HepG2 (cell line): ENCODE measurements around the gene CARS2. TPM values are rescaled to one million over a fixed set of nuclear protein-coding genes. Genes with fewer than 3 reads are reported as not detected.

ENCODE experiments used
- ATAC-seq: fragments of 200-7000 bp; cut with Tn5 transposase; 3 replicates; pipeline ENCODE4 v1.9.1; 2020; ENCODE audit warnings: mild to moderate bottlenecking, moderate library complexity
- BruUV-seq: library from RNA; stranded (reverse); fragments of 400-500 nt; replicated peaks from 2 replicates; lab custom pipeline; 2021; lab: Mats Ljungman, UMichigan
- CTCF ChIA-PET: fragments of 300-600 bp; formaldehyde crosslinking; extraction: SDS; loops from one replicate; lab custom pipeline; 2021; ENCODE audit warnings: low total read pairs, inconsistent platforms, low intra/inter-chr PET ratio; lab: Yijun Ruan, JAX
- POLR2A ChIA-PET: fragments of 350-600 bp; sonication (Branson Sonifier 250); formaldehyde crosslinking; loops from one replicate; lab custom pipeline; 2020; ENCODE audit warnings: antibody characterized with exemption, inconsistent platforms; lab: Yijun Ruan, JAX
- DNase-seq: peaks from one replicate; pipeline ENCODE4 v3.0.0-alpha.2; 2015; ENCODE audit warnings: low spot score
- FAIRE-seq: peaks from 3 replicates; lab custom pipeline; 2011; peaks lifted over from hg19 to GRCh38; lab: Jason Lieb, UNC
- H2AFZ ChIP-seq: one replicate; pipeline ENCODE4 v1.6.1; 2011; ENCODE audit warnings: low read length, inconsistent platforms
- H3K27ac ChIP-seq: fragments of 300-600 bp; 3 replicates; pipeline ENCODE4 v1.8.0; 2011; ENCODE audit warnings: mixed run types, mild to moderate bottlenecking, mixed read lengths, low read length, inconsistent platforms; ENCODE audit not compliant: insufficient read depth; ENCODE audit errors: extremely low read length
- H3K27me3 ChIP-seq, 2 experiments: fragments of 200-600 bp in 1 of 2; 2 replicates in 1 of 2; 3 replicates in 1 of 2; pipeline versions ENCODE4 v1.6.0 to v1.8.0; 2011; ENCODE audit warnings: low read length in 2 of 2, mild to moderate bottlenecking in 2 of 2, moderate library complexity in 2 of 2, inconsistent platforms in 1 of 2; ENCODE audit not compliant: insufficient read depth in 2 of 2, control insufficient read depth in 1 of 2
- H3K36me3 ChIP-seq, 2 experiments: fragments of 200-600 bp in 1 of 2; replicated peaks in 1 of 2; 2 replicates in 1 of 2; 3 replicates in 1 of 2; pipeline versions ENCODE4 v1.5.1 to v1.8.0; 2011; ENCODE audit warnings: low read length in 2 of 2, inconsistent platforms in 1 of 2; ENCODE audit not compliant: insufficient read depth in 2 of 2, control insufficient read depth in 1 of 2
- H3K4me1 ChIP-seq: 2 replicates; pipeline ENCODE4 v1.5.1; 2012; ENCODE audit warnings: low read length, inconsistent platforms; ENCODE audit not compliant: insufficient read depth
- H3K4me2 ChIP-seq: 2 replicates; pipeline ENCODE4 v1.6.0; 2011; ENCODE audit warnings: low read depth, low read length, inconsistent platforms
- H3K4me3 ChIP-seq, 3 experiments: fragments of 200-600 bp in 1 of 3; sonication (generic), shearing (Covaris generic) in 1 of 3; replicated peaks in 1 of 3; 2 replicates each; pipeline ENCODE4 v1.5.1; 2011 to 2016; ENCODE audit warnings: low read length in 3 of 3, inconsistent platforms in 2 of 3, low read depth in 2 of 3, mild to moderate bottlenecking in 2 of 3, control low read depth in 1 of 3, mixed read lengths in 1 of 3; ENCODE audit not compliant: insufficient read depth in 1 of 3
- H3K79me2 ChIP-seq: one replicate; pipeline ENCODE4 v1.6.1; 2011; ENCODE audit warnings: low read length, inconsistent platforms; ENCODE audit not compliant: insufficient read depth
- H3K9ac ChIP-seq: 2 replicates; pipeline ENCODE4 v1.6.0; 2011; ENCODE audit warnings: mild to moderate bottlenecking, low read depth, low read length, inconsistent platforms; ENCODE audit not compliant: insufficient read depth
- H3K9me3 ChIP-seq: 2 replicates; pipeline ENCODE4 v1.5.1; 2012; ENCODE audit warnings: mild to moderate bottlenecking, low read length
- H4K20me1 ChIP-seq: 2 replicates; pipeline ENCODE4 v1.6.0; 2011; ENCODE audit warnings: inconsistent platforms, mild to moderate bottlenecking, low read length, moderate library complexity; ENCODE audit not compliant: insufficient read depth
- DBP ChIP-seq: sonication (generic); formaldehyde crosslinking; IDR thresholded peaks from 2 replicates; pipeline ENCODE4 v1.4.0; 2020; ENCODE audit warnings: missing genetic modification reagents; ENCODE audit errors: not compliant biosample characterization
- DMTF1 ChIP-seq: sonication (generic); formaldehyde crosslinking; IDR thresholded peaks from 2 replicates; pipeline ENCODE4 v1.4.0; 2020; ENCODE audit warnings: mild to moderate bottlenecking, missing genetic modification reagents
- KAT8 ChIP-seq: IDR thresholded peaks from 2 replicates; pipeline ENCODE4 v1.6.1; 2016; ENCODE audit warnings: missing genetic modification reagents, missing compliant biosample characterization
- KDM5B ChIP-seq: sonication (generic); formaldehyde crosslinking; IDR thresholded peaks from 2 replicates; pipeline ENCODE4 v1.4.0; 2020; ENCODE audit warnings: missing genetic modification reagents, mild to moderate bottlenecking, borderline replicate concordance
- NBN ChIP-seq: fragments of 450-650 bp; conservative IDR thresholded peaks from 2 replicates; pipeline ENCODE4 v1.6.1; 2017
- PHF8 ChIP-seq: sonication (generic); formaldehyde crosslinking; IDR thresholded peaks from 2 replicates; pipeline ENCODE4 v1.5.0; 2020; ENCODE audit warnings: missing genetic modification reagents
- RBFOX2 ChIP-seq: fragments of 200-400 bp; formaldehyde crosslinking; IDR thresholded peaks from 2 replicates; pipeline ENCODE4 v1.6.1; 2017; ENCODE audit warnings: low read depth, mild to moderate bottlenecking, low read length
- SRSF9 ChIP-seq: fragments of 200-400 bp; formaldehyde crosslinking; IDR thresholded peaks from 2 replicates; pipeline ENCODE4 v1.6.1; 2018; ENCODE audit warnings: borderline replicate concordance, mild to moderate bottlenecking, low read depth, low read length; ENCODE audit not compliant: insufficient read depth, poor library complexity, severe bottlenecking
- ZNF296 ChIP-seq: sonication (generic); formaldehyde crosslinking; conservative IDR thresholded peaks from 2 replicates; pipeline ENCODE4 v1.5.0; 2020; ENCODE audit warnings: mild to moderate bottlenecking, missing genetic modification reagents
- ZNF780A ChIP-seq: sonication (generic); formaldehyde crosslinking; IDR thresholded peaks from 2 replicates; pipeline ENCODE4 v1.8.0; 2022; ENCODE audit warnings: mild to moderate bottlenecking, missing genetic modification reagents, moderate library complexity
- WGBS: methylation state at CpG from one replicate; pipeline ENCODE4 v1.1.6; 2017; ENCODE audit warnings: low lambda C conversion rate; 5-methylcytosine and 5-hydroxymethylcytosine counted together
- in situ Hi-C: cut with HindIII; loops from 2 replicates; pipeline ENCODE4 v1.10.0; 2017; ENCODE audit warnings: low pct_unique_long_range_greater_than_20kb; ENCODE audit not compliant: extremely low pct_ligation_motif_present
- intact Hi-C: fragments of 100-400 bp; cut with micrococcal nuclease; formaldehyde crosslinking; loops from one replicate; pipeline ENCODE4 v1.10.0; 2022; ENCODE audit not compliant: unreplicated experiment
- polyA plus RNA-seq, 8 experiments: library from polyadenylated mRNA; depleted of rRNA in 3 of 8; stranded (reverse) in 7 of 8; unstranded in 1 of 8; fragments of >200 nt; fragmentation: Illumina TruSeq in 4 of 8; extraction: Trizol in 4 of 8; gene quantifications; 2 replicates each; pipeline versions ENCODE4 v1.2.1 to v1.2.3, GENCODE V29; 2011 to 2016; ENCODE audit warnings: low read depth in 4 of 8, missing spikeins in 1 of 8, mixed read lengths in 1 of 8; ENCODE audit not compliant: insufficient read depth in 1 of 8
- total RNA-seq, 5 experiments: library from RNA; depleted of rRNA; stranded (reverse); fragments of >200 nt; fragmentation: Illumina TruSeq; extraction: Trizol; gene quantifications; 2 replicates each; pipeline ENCODE4 v1.2.3, GENCODE V29; 2016; ENCODE audit warnings: low read depth in 1 of 5
- TF ChIP-seq, protein P1 (sequence below): sonication (generic); formaldehyde crosslinking; IDR thresholded peaks from 2 replicates; pipeline ENCODE4 v1.4.0; 2020; ENCODE audit warnings: missing genetic modification reagents
- TF ChIP-seq, protein P2 (sequence below): IDR thresholded peaks from 2 replicates; pipeline ENCODE4 v1.6.1; 2016; ENCODE audit warnings: control low read depth

The CARS2 gene
- total and polyA plus RNA-seq, 2 of the 13 experiments (the other 11 are each of a cell fraction or from before 2014, with no cell fraction given): 41.1 to 59.3 TPM

DNA sequence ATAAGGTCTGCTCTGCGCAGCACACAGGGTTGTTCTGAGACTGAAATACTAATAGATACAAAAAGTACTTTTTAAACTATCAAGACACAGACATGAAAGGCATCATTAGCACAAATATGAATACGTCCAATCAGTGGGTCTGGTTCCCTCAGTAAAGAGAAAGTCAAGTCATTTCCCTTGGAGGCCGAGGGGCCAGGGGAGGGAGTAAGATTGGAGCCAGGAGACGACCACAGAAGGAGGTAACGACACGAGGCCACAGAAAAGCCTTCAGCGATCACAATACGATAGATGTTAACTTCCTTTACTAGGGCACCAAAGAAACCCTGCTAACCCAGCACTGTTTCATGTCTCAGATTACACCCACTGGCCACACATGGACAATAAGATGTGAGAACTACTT, 5.3 kb downstream of the CARS2 start:
- BruUV-seq: no TSS peak
- Histone ChIP-seq H2AFZ (no peak overlapping the region), H3K4me1 (peaks cover 32% of the 10 kb centered on the region), H3K36me3 (peaks cover 18 to 44% of the 10 kb centered on the region in 2 experiments; a peak in 4 of 5 replicates), H3K9ac (no peak overlapping the region), H3K4me3 (no peak overlapping the region), H4K20me1 (no peaks in the 10 kb centered on the region), H3K27ac (no peak overlapping the region), H3K27me3 (no peaks in the 10 kb centered on the region; a peak in 1 of 5 replicates), H3K9me3 (no peaks in the 10 kb centered on the region), H3K79me2 (peaks cover 17% of the 10 kb centered on the region), H3K4me2 (no peak overlapping the region)
- intact Hi-C loops: no loop called here
- DNase-seq (no peak), ATAC-seq (no peak), FAIRE-seq (no peak)
- WGBS: 97% methylated on average over 8 of the region's 8 CpGs
- in situ Hi-C loops: loop anchor here (10.0 kb wide), 1 partner anchor 214 kb away; the partner anchor contains the start of gene ANKRD10
- TF ChIP-seq, protein P1, sequence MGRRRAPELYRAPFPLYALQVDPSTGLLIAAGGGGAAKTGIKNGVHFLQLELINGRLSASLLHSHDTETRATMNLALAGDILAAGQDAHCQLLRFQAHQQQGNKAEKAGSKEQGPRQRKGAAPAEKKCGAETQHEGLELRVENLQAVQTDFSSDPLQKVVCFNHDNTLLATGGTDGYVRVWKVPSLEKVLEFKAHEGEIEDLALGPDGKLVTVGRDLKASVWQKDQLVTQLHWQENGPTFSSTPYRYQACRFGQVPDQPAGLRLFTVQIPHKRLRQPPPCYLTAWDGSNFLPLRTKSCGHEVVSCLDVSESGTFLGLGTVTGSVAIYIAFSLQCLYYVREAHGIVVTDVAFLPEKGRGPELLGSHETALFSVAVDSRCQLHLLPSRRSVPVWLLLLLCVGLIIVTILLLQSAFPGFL (CRISPR knock-in tag): no peak
- TF ChIP-seq RBFOX2: no peak
- TF ChIP-seq PHF8 (CRISPR knock-in tag): no peak
- TF ChIP-seq ZNF296 (CRISPR knock-in tag): no peak
- TF ChIP-seq DMTF1: no peak
- no peak for TF ChIP-seq NBN
- TF ChIP-seq, protein P2, sequence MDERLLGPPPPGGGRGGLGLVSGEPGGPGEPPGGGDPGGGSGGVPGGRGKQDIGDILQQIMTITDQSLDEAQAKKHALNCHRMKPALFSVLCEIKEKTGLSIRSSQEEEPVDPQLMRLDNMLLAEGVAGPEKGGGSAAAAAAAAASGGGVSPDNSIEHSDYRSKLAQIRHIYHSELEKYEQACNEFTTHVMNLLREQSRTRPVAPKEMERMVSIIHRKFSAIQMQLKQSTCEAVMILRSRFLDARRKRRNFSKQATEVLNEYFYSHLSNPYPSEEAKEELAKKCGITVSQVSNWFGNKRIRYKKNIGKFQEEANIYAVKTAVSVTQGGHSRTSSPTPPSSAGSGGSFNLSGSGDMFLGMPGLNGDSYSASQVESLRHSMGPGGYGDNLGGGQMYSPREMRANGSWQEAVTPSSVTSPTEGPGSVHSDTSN (CRISPR knock-in tag): no peak
- TF ChIP-seq KDM5B (CRISPR knock-in tag): no peak
- TF ChIP-seq SRSF9: no peak
- no peak for TF ChIP-seq KAT8 (CRISPR knock-in tag)
- TF ChIP-seq DBP (CRISPR knock-in tag): no peak
- no peak for TF ChIP-seq ZNF780A (CRISPR knock-in tag)
- POLR2A ChIA-PET: interaction anchor here (0.7 to 3.4 kb wide), 2 partner anchors 12 to 17 kb away, joined by 3 to 10 read pairs; no protein-coding TSS in a partner anchor
- CTCF ChIA-PET: no interaction called here
